Astrocyte of the cerebellum (primary cell): Measurements from ENCODE around the gene CHD6.

Experiments used
- DNase-seq: peaks from one replicate; pipeline ENCODE4 v3.0.0-alpha.2; 2011; ENCODE audit warnings: low read depth
- H3K4me3 ChIP-seq: 2 replicates; pipeline ENCODE4 v1.5.1; 2011; ENCODE audit warnings: mild to moderate bottlenecking, low read depth, low read length, moderate library complexity
- in situ Hi-C: cut with HindIII; loops from 2 replicates; pipeline ENCODE4 v1.10.0; 2017; ENCODE audit warnings: low sequenced_read_pairs
- TF ChIP-seq, protein P1 (sequence below): IDR thresholded peaks from 2 replicates; pipeline ENCODE4 v1.5.1; 2012; ENCODE audit warnings: low read length, low read depth, moderate library complexity, mild to moderate bottlenecking; ENCODE audit errors: missing control alignments

CHD6 gene

DNA sequence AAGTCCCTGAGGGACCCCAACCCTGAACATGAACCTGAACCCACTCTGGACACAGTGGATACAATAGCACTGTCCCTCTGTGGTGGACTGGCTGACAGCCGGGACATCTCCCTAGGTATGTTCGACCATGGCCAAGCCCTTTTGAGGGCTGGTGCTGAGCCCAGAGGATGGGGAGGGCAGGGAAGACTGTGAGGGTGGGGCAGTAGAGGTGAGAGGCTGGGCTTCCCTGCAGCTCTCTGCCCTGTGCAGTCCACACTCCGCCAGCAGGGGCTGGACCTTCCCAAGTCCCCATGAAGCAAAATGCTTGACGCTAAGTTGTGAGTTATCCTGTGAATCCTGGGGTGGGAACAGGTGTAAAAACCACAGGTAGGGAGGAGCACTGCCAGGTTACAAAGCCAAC lies 266.1 kb downstream of the CHD6 start:
- TF ChIP-seq, protein P1, sequence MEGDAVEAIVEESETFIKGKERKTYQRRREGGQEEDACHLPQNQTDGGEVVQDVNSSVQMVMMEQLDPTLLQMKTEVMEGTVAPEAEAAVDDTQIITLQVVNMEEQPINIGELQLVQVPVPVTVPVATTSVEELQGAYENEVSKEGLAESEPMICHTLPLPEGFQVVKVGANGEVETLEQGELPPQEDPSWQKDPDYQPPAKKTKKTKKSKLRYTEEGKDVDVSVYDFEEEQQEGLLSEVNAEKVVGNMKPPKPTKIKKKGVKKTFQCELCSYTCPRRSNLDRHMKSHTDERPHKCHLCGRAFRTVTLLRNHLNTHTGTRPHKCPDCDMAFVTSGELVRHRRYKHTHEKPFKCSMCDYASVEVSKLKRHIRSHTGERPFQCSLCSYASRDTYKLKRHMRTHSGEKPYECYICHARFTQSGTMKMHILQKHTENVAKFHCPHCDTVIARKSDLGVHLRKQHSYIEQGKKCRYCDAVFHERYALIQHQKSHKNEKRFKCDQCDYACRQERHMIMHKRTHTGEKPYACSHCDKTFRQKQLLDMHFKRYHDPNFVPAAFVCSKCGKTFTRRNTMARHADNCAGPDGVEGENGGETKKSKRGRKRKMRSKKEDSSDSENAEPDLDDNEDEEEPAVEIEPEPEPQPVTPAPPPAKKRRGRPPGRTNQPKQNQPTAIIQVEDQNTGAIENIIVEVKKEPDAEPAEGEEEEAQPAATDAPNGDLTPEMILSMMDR = peak; percentile 28
- in situ Hi-C loops = no loop called here

More for the DNA sequence above, 266.1 kb downstream of the CHD6 start:
- no peak for DNase-seq
- H3K4me3 ChIP-seq = no peak overlapping the region
